Measurements from ENCODE around the gene NLN. TPM values are rescaled to one million over a fixed set of nuclear protein-coding genes. Genes with fewer than 3 reads are reported as not detected.

NLN gene
- total and polyA plus RNA-seq, 2 of the 13 experiments (the other 11 are each of a cell fraction or from before 2014, with no cell fraction given) = 11.9 to 36.7 TPM

DNA sequence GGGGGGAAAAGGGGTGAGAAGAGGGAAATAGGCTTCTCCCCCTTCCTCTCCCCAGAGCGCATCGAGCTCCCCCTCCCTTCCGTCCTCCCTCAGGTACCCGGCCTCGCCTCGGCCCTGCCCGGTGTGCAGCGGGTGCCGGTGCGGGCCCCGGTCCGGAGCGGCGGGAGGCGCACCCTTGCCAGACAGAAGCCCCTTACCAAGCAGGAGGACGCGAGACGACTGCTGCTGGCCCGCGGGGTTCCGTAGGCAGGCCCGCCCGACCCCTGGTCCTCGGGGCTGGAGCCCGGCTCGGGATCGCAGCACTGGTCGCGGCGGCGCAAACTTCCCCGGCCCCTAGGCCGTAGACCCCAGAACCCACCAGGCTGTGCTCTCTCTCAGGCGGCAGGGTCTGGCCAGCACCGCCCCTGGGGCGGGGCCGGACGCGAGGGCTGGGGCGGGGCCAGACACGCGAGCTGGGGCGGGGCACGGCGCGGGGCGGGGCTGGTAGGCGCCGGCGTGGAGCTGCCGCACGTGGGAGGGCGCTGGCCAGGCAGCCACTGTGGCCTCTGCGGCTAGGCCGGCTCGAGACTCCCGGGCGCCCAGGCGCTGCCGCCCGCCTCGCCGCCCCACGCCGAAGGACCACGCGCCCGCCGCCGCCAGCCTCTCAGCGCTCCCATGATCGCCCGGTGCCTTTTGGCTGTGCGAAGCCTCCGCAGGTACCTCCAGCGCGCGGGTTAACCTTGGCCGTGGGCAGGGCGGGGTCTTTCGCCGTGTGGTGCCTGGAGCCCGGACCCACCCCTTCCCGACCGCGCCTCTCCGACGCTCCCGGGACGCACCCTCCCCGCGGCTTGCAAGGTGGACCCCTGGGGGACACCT lies at the start of gene NLN, which contains the start of gene SGTB (continued):
- TF ChIP-seq, protein P1, sequence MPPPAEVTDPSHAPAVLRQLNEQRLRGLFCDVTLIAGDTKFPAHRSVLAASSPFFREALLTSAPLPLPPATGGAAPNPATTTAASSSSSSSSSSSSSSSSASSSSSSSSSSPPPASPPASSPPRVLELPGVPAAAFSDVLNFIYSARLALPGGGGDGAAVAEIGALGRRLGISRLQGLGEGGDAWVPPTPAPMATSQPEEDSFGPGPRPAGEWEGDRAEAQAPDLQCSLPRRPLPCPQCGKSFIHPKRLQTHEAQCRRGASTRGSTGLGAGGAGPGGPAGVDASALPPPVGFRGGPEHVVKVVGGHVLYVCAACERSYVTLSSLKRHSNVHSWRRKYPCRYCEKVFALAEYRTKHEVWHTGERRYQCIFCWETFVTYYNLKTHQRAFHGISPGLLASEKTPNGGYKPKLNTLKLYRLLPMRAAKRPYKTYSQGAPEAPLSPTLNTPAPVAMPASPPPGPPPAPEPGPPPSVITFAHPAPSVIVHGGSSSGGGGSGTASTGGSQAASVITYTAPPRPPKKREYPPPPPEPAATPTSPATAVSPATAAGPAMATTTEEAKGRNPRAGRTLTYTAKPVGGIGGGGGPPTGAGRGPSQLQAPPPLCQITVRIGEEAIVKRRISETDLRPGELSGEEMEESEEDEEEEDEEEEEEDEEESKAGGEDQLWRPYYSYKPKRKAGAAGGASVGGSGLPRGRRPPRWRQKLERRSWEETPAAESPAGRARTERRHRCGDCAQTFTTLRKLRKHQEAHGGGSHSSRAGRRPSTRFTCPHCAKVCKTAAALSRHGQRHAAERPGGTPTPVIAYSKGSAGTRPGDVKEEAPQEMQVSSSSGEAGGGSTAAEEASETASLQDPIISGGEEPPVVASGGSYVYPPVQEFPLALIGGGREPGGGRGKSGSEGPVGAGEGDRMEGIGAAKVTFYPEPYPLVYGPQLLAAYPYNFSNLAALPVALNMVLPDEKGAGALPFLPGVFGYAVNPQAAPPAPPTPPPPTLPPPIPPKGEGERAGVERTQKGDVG (CRISPR knock-in tag; IDR thresholded peaks at IDR 0.05; ENCODE audit: borderline replicate concordance) = peak; percentile 39; the same call in 1 of the 2 replicates
- TF ChIP-seq SAP130 (CRISPR knock-in tag; IDR thresholded peaks at IDR 0.05; ENCODE audit: low read depth) (peak; percentile 58; the same call in 1 of the 2 replicates), CBFB (CRISPR knock-in tag; IDR thresholded peaks at IDR 0.05) (no peak), EEA1 (CRISPR knock-in tag; IDR thresholded peaks at IDR 0.05; ENCODE audit: borderline replicate concordance) (0 out of 2 replicates have a peak, but pooled peaks have one; percentile 22), ZNF766 (CRISPR knock-in tag; IDR thresholded peaks at IDR 0.05; ENCODE audit: borderline replicate concordance) (peak; percentile 49; the same call in 1 of the 2 replicates), ZIK1 (CRISPR knock-in tag; IDR thresholded peaks at IDR 0.05; ENCODE audit: borderline replicate concordance, low read depth) (no peak; the same call in 1 of the 2 replicates), SOX13 (IDR thresholded peaks at IDR 0.05) (no peak), SOX13 (CRISPR knock-in tag; conservative IDR thresholded peaks at IDR 0.05 in 1 of 2, IDR thresholded peaks at IDR 0.05 in 1 of 2) (no peak), GMEB1 (CRISPR knock-in tag; IDR thresholded peaks at IDR 0.05; ENCODE audit: borderline replicate concordance) (no peak), TCF7L2 (IDR thresholded peaks at IDR 0.05; ENCODE audit: low read depth, low read length) (no peak), POLR2AphosphoS5 (IDR thresholded peaks at IDR 0.05; ENCODE audit: low read depth, low read length) (peak; percentile 69; the same call in 1 of the 2 replicates), ZNF678 (CRISPR knock-in tag; IDR thresholded peaks at IDR 0.05) (peak; percentile 57; the same call in 1 of the 2 replicates), PATZ1 (CRISPR knock-in tag; IDR thresholded peaks at IDR 0.05) (0 out of 2 replicates have a peak, but pooled peaks have one; percentile 3), NRL (CRISPR knock-in tag; IDR thresholded peaks at IDR 0.05; ENCODE audit: borderline replicate concordance) (no peak; the same call in 1 of the 2 replicates), GLI4 (CRISPR knock-in tag; IDR thresholded peaks at IDR 0.05; ENCODE audit: borderline replicate concordance) (no peak), ZNF10 (CRISPR knock-in tag; IDR thresholded peaks at IDR 0.05; ENCODE audit: borderline replicate concordance, low read depth) (no peak), ZSCAN31 (CRISPR knock-in tag; IDR thresholded peaks at IDR 0.05; ENCODE audit: low read depth) (0 out of 2 replicates have a peak, but pooled peaks have one; percentile 31), ZNF260 (CRISPR knock-in tag; IDR thresholded peaks at IDR 0.05; ENCODE audit: borderline replicate concordance, low read depth) (no peak), SIX4 (CRISPR knock-in tag; IDR thresholded peaks at IDR 0.05) (no peak)
- TF ChIP-seq, protein P2, sequence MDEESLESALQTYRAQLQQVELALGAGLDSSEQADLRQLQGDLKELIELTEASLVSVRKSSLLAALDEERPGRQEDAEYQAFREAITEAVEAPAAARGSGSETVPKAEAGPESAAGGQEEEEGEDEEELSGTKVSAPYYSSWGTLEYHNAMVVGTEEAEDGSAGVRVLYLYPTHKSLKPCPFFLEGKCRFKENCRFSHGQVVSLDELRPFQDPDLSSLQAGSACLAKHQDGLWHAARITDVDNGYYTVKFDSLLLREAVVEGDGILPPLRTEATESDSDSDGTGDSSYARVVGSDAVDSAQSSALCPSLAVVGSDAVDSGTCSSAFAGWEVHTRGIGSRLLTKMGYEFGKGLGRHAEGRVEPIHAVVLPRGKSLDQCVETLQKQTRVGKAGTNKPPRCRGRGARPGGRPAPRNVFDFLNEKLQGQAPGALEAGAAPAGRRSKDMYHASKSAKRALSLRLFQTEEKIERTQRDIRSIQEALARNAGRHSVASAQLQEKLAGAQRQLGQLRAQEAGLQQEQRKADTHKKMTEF (CRISPR knock-in tag; IDR thresholded peaks at IDR 0.05) = peak; percentile 81

All from HepG2 (cell line).